ENCODE data around the gene RAI1.
"Not testable (repeated sequence)": the region's sequence is repeated elsewhere in the genome, so short reads cannot be mapped to it uniquely, and the experiment has no call there.

The RAI1 gene

GRCh38 chr17:17681187-17681743 lies at the start of gene RAI1:
Gene RAI1 (plus strand): TSS chr17:17681458. CDS start chr17:17792949, 111,491 bp downstream.
- DNase-seq = peak; percentile 39 to 59 (median 54)

DNA sequence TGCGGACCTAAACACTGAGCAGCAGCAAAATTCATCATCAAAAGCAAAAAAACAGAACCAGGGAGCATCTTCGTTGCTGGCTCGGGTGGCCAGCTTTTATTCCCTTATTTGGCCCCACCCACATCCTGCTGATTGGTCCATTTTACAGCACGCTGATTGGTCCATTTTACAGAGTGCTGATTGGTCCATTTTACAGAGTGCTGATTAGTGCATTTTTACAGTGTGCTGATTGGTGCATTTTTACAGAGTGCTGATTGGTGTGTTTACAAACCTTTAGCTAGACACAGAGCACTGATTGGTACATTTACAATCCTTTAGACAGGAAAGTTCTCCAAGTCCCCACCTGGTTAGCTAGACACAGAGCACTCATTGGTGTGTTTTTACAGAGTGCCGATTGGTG lies 48.6 kb upstream of the RAI1 start:
- not testable (repeated sequence) for DNase-seq

DNA sequence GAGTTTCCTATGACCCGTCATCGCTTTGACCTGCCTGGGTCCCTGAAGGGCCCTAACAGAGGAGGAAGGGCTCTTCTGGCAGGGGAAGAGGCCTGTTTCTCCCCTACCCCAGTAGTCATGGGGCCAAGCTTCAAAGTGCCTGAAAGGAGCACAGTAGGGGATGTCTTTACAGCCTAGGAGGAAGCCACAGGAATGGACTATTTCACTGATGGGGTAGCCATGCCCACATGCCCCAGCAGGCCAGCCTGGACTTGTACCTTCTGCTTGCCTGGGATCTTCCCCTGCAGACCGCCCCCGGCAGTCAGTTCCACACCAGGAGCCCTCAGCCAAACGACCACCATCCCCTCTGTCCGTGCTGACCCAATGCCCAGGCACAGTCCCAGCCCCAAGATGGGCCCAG lies 47.9 kb upstream of the RAI1 start:
- DNase-seq = no peak

- no peak for DNase-seq
Measured at GRCh38 chr17:17635126-17635525, 46.1 kb upstream of the RAI1 start.

DNA sequence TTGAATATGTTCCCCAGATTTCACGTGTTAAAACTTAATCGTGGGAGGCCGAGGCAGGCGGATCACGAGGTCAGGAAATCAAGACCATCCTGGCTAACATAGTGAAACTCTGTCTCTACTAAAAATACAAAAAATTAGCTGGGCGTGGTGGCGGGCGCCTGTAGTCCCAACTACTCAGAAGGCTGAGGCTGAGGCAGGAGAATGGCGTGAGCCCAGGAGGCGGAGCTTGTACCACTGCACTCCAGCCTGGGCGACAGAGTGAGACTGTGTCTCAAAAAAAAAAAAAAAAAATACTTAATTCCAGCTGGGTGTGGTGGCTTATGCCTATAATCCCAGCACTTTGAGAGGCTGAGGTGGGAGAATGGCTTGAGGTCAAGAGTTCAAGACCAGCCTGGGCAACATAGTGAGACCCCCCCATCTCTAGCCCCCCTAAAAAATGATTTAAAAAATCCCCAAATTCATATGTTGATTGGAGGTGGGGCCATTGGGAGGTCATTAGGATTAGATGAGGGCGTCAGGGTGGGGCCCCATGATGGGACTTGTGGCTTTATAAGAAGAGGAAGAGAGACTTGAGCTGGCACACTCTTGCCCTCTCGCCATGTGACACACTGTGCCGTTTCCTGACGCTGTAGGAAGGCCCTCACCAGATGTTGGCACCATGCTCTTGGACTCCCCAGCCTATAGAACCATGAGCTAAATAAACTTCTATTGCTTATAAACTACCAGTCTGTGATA lies 45.6 kb upstream of the RAI1 start:
- not testable (repeated sequence) for DNase-seq

GRCh38 chr17:17636272-17636885 lies 44.9 kb upstream of the RAI1 start:
- DNase-seq = no peak

DNA sequence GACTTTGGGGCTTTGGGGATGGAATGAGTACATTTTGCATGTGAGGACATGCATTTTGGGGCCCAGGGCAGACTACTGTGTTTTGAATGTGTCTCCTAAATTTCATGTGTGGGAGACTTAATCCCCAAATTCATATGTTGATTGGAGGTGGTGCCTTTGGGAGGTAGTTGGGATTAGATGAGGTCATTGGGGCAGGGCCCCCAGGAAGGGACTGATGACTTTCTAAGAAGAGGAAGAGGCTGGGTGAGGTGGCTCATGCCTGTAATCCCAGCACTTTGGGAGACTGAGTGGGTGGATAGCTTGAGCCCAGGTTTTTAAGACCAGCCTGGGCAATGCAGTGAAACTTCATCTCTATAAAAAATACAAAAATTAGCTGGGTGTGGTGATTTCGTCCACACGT lies 42.8 kb upstream of the RAI1 start:
- no peak for DNase-seq

DNA sequence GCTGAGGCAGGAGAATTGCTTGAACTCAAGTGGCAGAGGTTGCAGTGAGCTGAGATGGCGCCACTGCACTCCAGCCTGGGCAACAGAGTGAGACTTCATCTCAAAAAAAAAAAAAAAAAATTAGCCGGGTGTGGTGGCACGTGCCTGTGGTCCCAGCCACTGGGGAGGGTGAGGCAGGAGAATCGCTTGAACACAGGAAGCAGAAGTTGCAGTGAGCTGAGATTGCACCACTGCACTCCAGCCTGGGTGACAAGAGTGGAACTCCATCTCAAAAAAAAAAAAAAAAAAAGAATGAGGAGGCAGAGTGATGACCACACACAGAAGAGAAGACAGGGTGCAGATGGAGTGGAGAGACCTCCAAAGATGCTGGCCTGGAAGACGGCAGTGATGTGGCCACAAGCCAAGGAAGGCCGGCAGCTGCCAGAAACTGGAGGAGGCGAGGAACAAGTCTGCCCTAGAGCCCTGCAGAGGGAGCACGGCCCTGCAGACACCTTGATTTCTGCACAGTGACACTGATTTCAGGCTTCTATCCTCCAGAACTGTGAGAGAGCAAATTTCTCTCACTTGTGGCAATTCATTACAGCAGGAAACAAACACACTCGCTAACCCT lies 41.5 kb upstream of the RAI1 start:
- not testable (repeated sequence) for DNase-seq

GRCh38 chr17:17641621-17642409 lies 39.4 kb upstream of the RAI1 start:
- DNase-seq = peak; percentile 57 to 82 (median 64)

DNA sequence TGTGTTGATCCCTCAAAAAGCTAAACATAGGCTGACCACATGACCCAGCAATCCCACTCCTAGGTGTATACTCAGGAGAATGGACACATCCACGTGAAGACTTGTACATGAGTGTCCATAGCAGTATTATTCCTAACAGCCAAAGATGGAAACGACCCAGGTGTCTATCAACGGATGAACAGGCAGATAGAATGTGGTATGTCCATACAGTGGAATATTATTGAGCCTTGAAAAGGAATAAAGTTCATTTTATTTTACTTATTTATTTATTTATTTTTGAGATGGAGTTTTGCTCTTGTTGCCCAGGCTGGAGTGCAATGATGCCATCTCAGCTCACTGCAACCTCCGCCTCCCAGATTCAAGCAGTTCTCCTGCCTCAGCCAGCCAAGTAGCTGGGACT lies 36.1 kb upstream of the RAI1 start:
- not testable (repeated sequence) for DNase-seq

DNA sequence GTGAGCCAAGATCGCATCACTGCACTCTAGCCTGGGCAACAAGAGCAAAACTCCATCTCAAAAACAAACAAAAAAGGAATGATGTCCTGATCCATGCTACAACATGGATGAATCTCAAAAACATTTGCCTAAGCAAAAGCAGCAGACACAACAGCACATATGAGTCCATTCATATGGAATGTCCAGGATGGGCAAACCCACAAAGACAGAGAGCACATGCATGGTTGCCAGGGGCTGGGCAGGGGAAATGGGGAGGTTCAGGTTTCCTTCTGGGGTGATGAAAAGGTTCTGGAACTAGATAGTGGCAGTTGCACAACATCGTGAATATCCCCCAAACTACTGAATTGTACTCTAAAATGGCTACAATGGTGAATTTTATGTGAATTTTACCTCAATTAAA lies 35.3 kb upstream of the RAI1 start:
- DNase-seq = no peak

DNA sequence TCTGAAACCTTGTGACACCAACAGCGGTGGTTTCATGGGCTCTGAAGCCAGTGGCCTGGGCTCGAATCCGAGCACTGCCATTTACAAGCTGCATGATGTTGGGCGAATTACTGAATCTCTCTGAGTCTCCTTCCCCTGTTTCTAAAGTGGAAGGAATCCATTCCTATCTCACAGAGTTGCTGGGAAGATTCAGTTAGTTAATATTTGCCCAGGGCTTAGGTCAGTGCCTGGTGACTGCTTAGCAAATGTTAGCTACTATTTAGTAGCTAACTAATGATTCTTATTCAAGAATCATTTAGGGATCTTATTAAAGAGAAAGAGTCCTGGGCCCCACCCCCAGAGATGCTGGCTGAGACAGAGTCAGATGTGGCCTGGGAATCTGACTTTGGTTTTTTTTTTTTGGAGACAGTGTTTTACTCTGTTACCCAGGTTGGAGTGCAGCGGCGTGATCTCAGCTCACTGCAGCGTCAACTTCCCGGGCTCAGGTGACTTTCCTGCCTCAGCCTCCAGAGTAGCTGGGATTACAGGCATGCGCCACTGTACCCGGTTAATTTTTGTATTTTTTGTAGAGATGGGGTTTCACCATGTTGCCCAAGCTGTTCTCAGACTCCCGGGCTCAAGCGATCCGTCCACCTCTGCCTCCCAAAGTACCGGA lies 33.6 kb upstream of the RAI1 start:
- DNase-seq = no peak

GRCh38 chr17:17648762-17649161 lies 32.5 kb upstream of the RAI1 start:
- no peak for DNase-seq

GRCh38 chr17:17650959-17651358 lies 30.3 kb upstream of the RAI1 start:
- no peak for DNase-seq

DNA sequence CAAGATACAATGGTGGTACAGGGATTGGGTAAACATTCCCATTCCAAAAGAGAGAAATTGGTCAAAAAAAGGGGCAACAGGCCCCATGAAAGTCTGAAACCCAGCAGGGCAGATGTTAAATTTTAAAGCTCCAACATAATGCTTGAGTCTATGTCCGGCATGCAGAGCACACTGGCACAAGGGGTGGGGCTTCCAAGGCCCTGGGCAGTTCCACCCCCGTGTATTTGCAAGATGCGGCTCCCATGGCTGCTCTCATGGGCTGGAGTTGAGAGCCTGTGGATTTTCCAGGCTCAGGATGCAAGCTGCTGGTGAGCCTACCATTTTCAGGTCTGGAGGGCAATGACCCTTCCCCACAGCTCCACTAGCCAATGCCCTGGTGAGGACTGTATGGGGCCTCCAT lies 27.9 kb upstream of the RAI1 start:
- DNase-seq = no peak

- DNase-seq = no peak
Measured at GRCh38 chr17:17659340-17659739, 21.9 kb upstream of the RAI1 start.

- DNase-seq = no peak
Measured at GRCh38 chr17:17661134-17661533, 20.1 kb upstream of the RAI1 start.

DNA sequence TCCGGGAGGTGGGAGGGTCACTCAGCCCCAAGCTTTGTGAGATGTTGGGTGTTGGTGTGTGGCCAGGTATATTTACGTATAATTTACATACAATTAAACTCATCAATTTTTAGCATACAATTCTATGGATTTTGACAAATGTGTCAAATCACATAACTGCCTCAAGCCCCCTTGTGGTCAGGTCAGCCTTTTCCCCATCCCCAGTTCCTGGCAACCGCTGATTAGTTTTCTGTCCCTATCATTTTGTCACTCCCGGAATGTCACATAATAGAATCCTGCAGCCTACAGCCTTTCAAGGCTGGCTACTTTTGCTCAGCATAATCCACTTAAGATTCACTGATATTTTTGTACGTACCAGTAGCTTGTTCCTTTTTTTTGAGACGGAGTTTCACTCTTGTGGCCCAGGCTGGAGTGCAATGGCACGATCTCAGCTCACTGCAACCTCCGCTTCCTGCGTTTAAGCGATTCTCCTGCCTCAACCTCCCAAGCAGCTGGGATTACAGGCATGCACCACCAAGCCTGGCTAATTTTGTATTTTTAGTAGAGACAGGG lies 19.3 kb upstream of the RAI1 start:
- no peak for DNase-seq

- DNase-seq = peak; percentile 36 to 60 (median 56)
Measured at GRCh38 chr17:17663160-17664063, 17.8 kb upstream of the RAI1 start.

- no peak for DNase-seq
Measured at GRCh38 chr17:17664064-17664452, 17.2 kb upstream of the RAI1 start.

- no peak for DNase-seq
Measured at GRCh38 chr17:17665255-17665654, 16.0 kb upstream of the RAI1 start.
